ENCODE measurements around the gene MAT2A. TPM values are rescaled to one million over a fixed set of nuclear protein-coding genes. Genes with fewer than 3 reads are reported as not detected.

Gene MAT2A
- total RNA-seq, 2 donors from 2014 or later = 230 to 475 TPM

DNA sequence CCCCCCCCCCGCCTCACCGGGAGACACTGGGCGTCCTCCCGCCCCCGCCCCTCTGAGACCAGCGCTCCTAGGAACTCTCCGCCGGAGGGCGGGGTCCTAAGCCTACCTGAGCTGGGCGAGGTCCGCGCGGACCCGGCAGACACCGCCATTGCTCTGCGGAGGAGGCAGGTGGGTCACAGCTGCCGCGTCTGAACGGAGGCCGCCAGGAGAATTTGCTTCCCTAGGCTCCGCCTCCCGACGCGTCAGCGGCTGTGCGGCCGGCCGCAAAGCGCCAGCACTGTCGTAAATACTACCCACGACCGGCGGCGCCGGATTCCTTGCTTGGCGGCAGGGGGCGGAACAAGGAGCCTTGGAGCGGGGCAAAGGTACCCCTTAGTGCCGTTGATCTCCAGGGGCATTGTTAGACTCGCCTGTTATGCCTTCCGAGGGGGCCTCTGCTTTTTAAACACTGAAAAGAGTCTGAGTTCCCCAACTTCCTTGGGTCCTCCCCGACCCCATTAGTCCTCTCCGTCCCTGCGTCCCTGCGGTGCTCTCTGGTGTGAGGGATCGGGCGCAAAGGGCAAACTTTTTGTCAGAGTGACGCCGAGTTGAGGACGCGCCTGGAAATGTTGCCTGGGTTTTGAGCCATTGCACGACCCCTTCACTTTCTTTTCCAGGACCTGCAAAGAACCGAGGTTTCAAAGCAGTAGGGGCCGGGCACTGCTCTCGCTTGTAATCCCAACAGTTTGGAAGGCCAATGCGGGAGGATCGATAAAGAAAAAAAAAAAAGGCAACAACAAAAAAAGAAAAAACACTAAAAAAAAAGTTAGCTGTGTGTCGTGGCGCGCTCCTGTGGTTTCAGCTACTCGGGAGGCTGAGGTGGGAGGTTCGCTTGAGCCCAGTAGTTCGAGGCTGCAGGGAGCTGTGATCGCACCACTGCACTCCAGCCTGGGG lies 22.6 kb downstream of the MAT2A start, which contains the start of gene GGCX:
GGCX (minus strand) TSS at position 214 of the 933 bp plus-strand sequence; CDS start at position 149, 65 bp downstream.
- DNase-seq (ENCODE audit: low spot score) (peak; percentile 81), ATAC-seq (ENCODE audit: insufficient number of reproducible peaks, low FRiP score, low read depth) (peak; percentile 94)
- Histone ChIP-seq H3K27me3 (replicated peaks; ENCODE audit: insufficient read depth) (no peaks in the 10 kb centered on the region), H3K4me3 (peak within 1 kb of the TSS; percentile 98), H3K4me1 (ENCODE audit: control insufficient read depth in 1 of 2, low read depth in 2 of 2) (peaks cover 9 to 22% of the 10 kb centered on the region in 2 donors), H3K9me3 (no peaks in the 10 kb centered on the region), H3K36me3 (peaks cover 3% of the 10 kb centered on the region), H3K27ac (peak within 1 kb of the TSS; percentile 74 to 85)
- TF ChIP-seq, protein P1, sequence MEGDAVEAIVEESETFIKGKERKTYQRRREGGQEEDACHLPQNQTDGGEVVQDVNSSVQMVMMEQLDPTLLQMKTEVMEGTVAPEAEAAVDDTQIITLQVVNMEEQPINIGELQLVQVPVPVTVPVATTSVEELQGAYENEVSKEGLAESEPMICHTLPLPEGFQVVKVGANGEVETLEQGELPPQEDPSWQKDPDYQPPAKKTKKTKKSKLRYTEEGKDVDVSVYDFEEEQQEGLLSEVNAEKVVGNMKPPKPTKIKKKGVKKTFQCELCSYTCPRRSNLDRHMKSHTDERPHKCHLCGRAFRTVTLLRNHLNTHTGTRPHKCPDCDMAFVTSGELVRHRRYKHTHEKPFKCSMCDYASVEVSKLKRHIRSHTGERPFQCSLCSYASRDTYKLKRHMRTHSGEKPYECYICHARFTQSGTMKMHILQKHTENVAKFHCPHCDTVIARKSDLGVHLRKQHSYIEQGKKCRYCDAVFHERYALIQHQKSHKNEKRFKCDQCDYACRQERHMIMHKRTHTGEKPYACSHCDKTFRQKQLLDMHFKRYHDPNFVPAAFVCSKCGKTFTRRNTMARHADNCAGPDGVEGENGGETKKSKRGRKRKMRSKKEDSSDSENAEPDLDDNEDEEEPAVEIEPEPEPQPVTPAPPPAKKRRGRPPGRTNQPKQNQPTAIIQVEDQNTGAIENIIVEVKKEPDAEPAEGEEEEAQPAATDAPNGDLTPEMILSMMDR (IDR thresholded peaks at IDR 0.05) = peak; percentile 34

DNA sequence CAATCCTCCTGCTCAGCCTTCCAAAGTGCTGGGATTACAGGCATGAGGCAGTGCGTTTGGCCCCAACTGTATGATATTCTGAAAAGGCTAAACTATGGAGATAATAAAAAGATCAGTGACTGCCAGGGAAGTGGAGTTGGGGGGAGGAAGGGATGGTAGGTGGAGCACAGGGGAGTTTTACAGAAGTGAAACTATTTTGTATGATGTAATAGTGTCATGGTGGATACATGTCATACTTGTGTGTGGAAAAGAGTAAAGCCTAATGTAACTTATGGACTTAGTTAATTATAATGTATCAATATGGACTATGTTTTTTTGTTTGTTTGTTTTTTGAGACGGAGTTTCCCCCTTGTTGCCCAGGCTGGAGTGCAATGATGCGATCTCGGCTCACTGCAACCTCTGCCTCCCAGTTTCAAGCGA lies 25.2 kb downstream of the MAT2A start:
- Histone ChIP-seq H3K4me1 (ENCODE audit: control insufficient read depth in 1 of 2, low read depth in 2 of 2) (peaks cover 9 to 22% of the 10 kb centered on the region in 2 donors), H3K9me3 (no peaks in the 10 kb centered on the region), H3K27me3 (replicated peaks; ENCODE audit: insufficient read depth) (no peaks in the 10 kb centered on the region), H3K36me3 (no peaks in the 10 kb centered on the region), H3K27ac (no peak overlapping the region), H3K4me3 (no peak overlapping the region)
- no peak for DNase-seq (ENCODE audit: low spot score)
- no peak for ATAC-seq (ENCODE audit: insufficient number of reproducible peaks, low FRiP score, low read depth)
- TF ChIP-seq, protein P1 (IDR thresholded peaks at IDR 0.05) = no peak

DNA sequence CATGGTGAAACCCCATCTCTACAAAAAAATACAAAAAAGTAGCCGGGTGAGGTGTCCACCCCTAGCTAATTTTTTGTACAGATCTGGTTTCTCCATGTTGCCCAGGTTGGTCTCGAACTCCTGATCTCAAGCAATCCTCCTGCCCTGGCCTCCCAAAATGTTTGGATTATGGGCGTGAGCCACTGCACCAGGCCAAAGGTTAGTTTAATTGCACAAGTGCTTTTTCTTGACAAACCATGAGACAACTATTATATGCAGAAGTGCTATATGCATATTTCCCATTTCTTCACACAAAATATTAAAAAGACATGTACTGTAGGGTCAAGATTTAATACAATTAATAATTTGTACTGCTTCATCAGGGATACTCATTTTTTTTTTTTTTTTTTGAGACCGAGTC lies 27.3 kb downstream of the MAT2A start:
- ATAC-seq (ENCODE audit: insufficient number of reproducible peaks, low FRiP score, low read depth) (no peak), DNase-seq (ENCODE audit: low spot score) (no peak)
- no peak overlapping the region for H3K27ac ChIP-seq
- peaks cover 3 to 6% of the 10 kb centered on the region in 2 donors for H3K4me1 ChIP-seq (ENCODE audit: control insufficient read depth in 1 of 2, low read depth in 2 of 2)
- no peaks in the 10 kb centered on the region for H3K36me3 ChIP-seq
- no peak overlapping the region for H3K4me3 ChIP-seq
- no peaks in the 10 kb centered on the region for H3K27me3 ChIP-seq (replicated peaks; ENCODE audit: insufficient read depth)
- TF ChIP-seq, protein P1 (IDR thresholded peaks at IDR 0.05) = no peak
- no peaks in the 10 kb centered on the region for H3K9me3 ChIP-seq

DNA sequence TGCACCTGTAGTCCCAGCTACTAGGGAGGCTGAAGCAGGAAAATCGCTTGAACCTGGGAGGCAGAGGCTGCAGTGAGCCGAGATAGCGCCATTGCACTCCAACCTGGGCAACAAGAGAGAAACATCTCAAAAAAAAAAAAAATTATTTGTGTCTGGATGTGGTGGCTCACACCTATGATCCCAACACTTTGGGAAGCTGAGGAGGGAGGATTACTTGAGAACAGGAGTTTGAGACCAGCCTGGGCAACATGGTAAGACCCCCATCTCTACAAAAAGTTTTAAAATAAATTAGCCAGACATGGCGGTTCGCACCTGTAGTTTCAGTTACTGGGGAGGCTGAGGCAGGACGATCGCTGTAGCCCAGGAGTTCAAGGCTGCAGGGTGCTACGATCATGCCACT lies 36.8 kb downstream of the MAT2A start:
- Histone ChIP-seq H3K36me3 (no peaks in the 10 kb centered on the region), H3K27me3 (replicated peaks; ENCODE audit: insufficient read depth) (no peaks in the 10 kb centered on the region), H3K4me1 (ENCODE audit: control insufficient read depth in 1 of 2, low read depth in 2 of 2) (peaks cover 0 to 26% of the 10 kb centered on the region in 2 donors), H3K9me3 (no peaks in the 10 kb centered on the region), H3K27ac (no peak overlapping the region), H3K4me3 (no peak overlapping the region)
- DNase-seq (ENCODE audit: low spot score) (no peak), ATAC-seq (ENCODE audit: insufficient number of reproducible peaks, low FRiP score, low read depth) (no peak)
- TF ChIP-seq, protein P1 (IDR thresholded peaks at IDR 0.05) = no peak

DNA sequence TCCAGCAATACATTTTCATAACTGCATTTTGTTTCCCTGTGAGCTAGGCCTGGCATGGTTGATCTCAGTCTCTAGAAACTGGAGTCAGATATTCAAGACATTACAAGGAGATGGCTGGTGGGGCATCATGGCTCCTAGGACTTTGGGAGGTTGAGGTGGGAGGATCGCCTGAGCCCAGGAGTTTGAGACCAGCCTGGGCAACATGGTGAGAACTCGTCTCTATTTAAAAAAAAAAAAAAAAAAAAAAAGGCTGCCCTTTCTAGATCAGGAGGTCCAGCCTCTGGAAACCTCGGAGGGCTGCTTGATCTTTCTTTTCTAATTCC lies 38.1 kb downstream of the MAT2A start:
- peak overlapping the region; percentile 54 for H3K4me3 ChIP-seq
- no peak for DNase-seq (ENCODE audit: low spot score)
- no peaks in the 10 kb centered on the region for H3K36me3 ChIP-seq
- no peaks in the 10 kb centered on the region for H3K27me3 ChIP-seq (replicated peaks; ENCODE audit: insufficient read depth)
- peaks cover 0 to 26% of the 10 kb centered on the region in 2 donors for H3K4me1 ChIP-seq (ENCODE audit: control insufficient read depth in 1 of 2, low read depth in 2 of 2)
- TF ChIP-seq, protein P1 (IDR thresholded peaks at IDR 0.05) = no peak
- no peaks in the 10 kb centered on the region for H3K9me3 ChIP-seq
- no peak overlapping the region for H3K27ac ChIP-seq
- no peak for ATAC-seq (ENCODE audit: insufficient number of reproducible peaks, low FRiP score, low read depth)

All from thoracic aorta (tissue), 2 donors.